Stimulated activated CD4-positive, alpha-beta T cell treated with anti-CD3 and anti-CD28 coated beads, TNF-alpha, amount 100 ng/mL, for 4 hours (primary cell): ENCODE results near the gene FGF19.

Source experiments
- DNase-seq, 3 experiments: peaks; one replicate each; pipeline ENCODE4 v3.0.0-alpha.2; 2020; ENCODE audit warnings: low read depth in 3 of 3

Gene FGF19

GRCh38 chr11:69671734-69672465 is 31.9 kb downstream of the FGF19 start:
- no peak for DNase-seq

GRCh38 chr11:69670158-69670845 is 33.5 kb downstream of the FGF19 start:
- DNase-seq, result peak in 1 of 3 experiments; percentile 19

GRCh38 chr11:69669486-69669885 is 34.3 kb downstream of the FGF19 start:
- no peak for DNase-seq

GRCh38 chr11:69667619-69668604 is 35.9 kb downstream of the FGF19 start:
- DNase-seq, result no peak

- DNase-seq, result no peak
These were observed 36.9 kb downstream of the FGF19 start for GRCh38 chr11:69666752-69667536.

GRCh38 chr11:69666261-69666660 is 37.6 kb downstream of the FGF19 start:
- no peak for DNase-seq

- DNase-seq, result no peak
These were observed 38.2 kb downstream of the FGF19 start for GRCh38 chr11:69665669-69666068.

GRCh38 chr11:69664901-69665300 is 38.9 kb downstream of the FGF19 start:
- DNase-seq, result no peak

- DNase-seq, result no peak
These were observed 39.6 kb downstream of the FGF19 start for GRCh38 chr11:69664103-69664775.

GRCh38 chr11:69663326-69663725 is 40.5 kb downstream of the FGF19 start:
- DNase-seq, result no peak

GRCh38 chr11:69662806-69663205 is 41.0 kb downstream of the FGF19 start:
- no peak for DNase-seq

- no peak for DNase-seq
These were observed 41.7 kb downstream of the FGF19 start for GRCh38 chr11:69662021-69662698.

- no peak for DNase-seq
These were observed 42.5 kb downstream of the FGF19 start for GRCh38 chr11:69661413-69661715.

GRCh38 chr11:69660001-69660500 is 43.8 kb downstream of the FGF19 start:
- no peak for DNase-seq

GRCh38 chr11:69659591-69659990 is 44.2 kb downstream of the FGF19 start:
- DNase-seq, result no peak

- DNase-seq, result no peak
These were observed 45.0 kb downstream of the FGF19 start for GRCh38 chr11:69658626-69659450.

- DNase-seq, result no peak
These were observed 45.8 kb downstream of the FGF19 start for GRCh38 chr11:69657911-69658625.

GRCh38 chr11:69657456-69657910 is 46.3 kb downstream of the FGF19 start:
- DNase-seq, result no peak
